ENCODE measurements around the gene ZMYND8.

DNA sequence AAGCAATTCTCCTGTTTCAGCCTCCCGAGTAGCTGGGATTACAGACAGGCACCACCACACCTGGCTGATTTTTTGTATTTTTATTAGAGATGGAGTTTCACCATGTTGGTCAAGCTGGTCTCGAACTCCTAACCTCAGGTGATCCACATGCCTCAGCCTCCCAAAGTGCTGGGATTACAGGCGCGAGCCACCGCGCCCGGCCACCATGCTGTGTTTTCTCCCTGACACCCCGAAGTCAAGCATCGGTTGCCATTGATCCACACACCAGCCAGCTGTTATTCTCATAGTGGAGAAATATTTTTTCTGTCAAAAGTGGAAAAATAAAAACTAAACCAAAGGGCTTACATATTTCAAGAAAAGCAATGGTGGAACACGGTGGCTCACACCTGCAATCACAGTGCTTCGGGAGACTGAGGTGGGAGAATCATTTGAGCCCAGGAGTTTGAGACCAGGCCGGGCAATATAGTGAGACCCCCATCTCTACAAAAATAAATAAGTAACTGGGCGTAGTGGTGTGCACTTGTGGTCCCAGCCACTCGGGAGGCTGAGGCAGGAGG lies 157.4 kb downstream of the ZMYND8 start:
- TF ChIP-seq, protein P1, sequence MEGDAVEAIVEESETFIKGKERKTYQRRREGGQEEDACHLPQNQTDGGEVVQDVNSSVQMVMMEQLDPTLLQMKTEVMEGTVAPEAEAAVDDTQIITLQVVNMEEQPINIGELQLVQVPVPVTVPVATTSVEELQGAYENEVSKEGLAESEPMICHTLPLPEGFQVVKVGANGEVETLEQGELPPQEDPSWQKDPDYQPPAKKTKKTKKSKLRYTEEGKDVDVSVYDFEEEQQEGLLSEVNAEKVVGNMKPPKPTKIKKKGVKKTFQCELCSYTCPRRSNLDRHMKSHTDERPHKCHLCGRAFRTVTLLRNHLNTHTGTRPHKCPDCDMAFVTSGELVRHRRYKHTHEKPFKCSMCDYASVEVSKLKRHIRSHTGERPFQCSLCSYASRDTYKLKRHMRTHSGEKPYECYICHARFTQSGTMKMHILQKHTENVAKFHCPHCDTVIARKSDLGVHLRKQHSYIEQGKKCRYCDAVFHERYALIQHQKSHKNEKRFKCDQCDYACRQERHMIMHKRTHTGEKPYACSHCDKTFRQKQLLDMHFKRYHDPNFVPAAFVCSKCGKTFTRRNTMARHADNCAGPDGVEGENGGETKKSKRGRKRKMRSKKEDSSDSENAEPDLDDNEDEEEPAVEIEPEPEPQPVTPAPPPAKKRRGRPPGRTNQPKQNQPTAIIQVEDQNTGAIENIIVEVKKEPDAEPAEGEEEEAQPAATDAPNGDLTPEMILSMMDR (conservative IDR thresholded peaks at IDR 0.05) = no peak
- no peak for TF ChIP-seq ZFX (IDR thresholded peaks at IDR 0.05)
